Activated CD4-positive, alpha-beta T cell treated with anti-CD3 and anti-CD28 coated beads, Interleukin-2, Interleukin-6, amounts not matched to agents 100 ng/mL and 50 ng/mL, durations not matched to agents 16 hours and 8 hours (primary cell): ENCODE results near the gene AKR1C1.
"Not testable (repeated sequence)": the region's sequence is repeated elsewhere in the genome, so short reads cannot be mapped to it uniquely, and the experiment has no call there.

Experiments
- DNase-seq: peaks from one replicate; pipeline ENCODE4 v3.0.0-alpha.2; 2020

Gene AKR1C1

GRCh38 chr10:5019770-5020612, 56.8 kb downstream of the AKR1C1 start:
- not testable (repeated sequence) for DNase-seq

GRCh38 chr10:5021624-5022290, 58.5 kb downstream of the AKR1C1 start:
- DNase-seq, result not testable (repeated sequence)

GRCh38 chr10:5023177-5023805, 60.1 kb downstream of the AKR1C1 start:
- DNase-seq, result no peak

- not testable (repeated sequence) for DNase-seq
Observed at GRCh38 chr10:5025461-5025881, 62.3 kb downstream of the AKR1C1 start.

GRCh38 chr10:5030989-5031388, 67.8 kb downstream of the AKR1C1 start:
- no peak for DNase-seq

- DNase-seq, result not testable (repeated sequence)
Observed at GRCh38 chr10:5031588-5031987, 68.4 kb downstream of the AKR1C1 start.

GRCh38 chr10:5032444-5032843, 69.2 kb downstream of the AKR1C1 start:
- not testable (repeated sequence) for DNase-seq
